Stimulated activated naive CD4-positive, alpha-beta T cell (primary cell): ENCODE data around the gene NOX4.

Source experiments
- DNase-seq, 6 experiments: peaks; one replicate each; lab custom pipeline; 2025; lab: John Stamatoyannopoulos, UW

The NOX4 gene

DNA sequence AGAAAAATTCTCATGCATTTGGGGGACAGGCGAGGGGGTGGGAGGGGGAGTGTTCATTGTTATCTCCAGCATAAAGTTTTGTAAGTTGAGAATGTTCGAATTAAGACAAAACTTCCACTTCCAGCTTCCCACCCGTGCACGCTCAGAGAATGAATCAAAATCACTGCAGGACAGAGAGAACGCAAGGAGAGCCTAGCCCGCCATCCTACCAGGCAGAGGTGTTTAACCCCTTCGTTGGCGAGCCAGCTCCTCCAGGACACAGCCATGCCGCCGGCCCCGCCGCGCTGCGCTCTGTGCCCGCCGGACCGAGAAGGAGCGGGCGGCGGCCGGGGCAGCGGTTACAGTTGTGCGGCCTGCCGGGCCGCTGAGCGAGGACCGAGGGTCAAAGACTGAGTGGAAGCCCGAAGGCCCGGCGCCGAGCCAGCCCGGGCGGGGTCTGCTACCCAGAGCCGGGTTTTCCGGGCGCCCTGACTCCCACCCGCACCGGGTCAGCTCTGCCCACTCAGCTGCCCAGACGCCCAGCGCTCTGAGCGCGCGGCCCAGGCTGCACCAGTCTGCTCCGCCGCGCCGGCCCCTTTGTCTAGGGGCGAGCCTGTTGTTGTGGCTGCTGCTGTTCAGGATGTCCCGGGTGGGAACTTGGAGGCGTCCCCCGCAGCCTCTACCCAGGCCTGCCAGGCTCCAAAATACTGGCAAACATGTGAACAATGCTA lies at the start of gene NOX4:
TSS of gene NOX4 (minus strand) at position 395 of the 710 bp plus-strand sequence. CDS start at position 266, 129 bp downstream.
- DNase-seq = no peak

DNA sequence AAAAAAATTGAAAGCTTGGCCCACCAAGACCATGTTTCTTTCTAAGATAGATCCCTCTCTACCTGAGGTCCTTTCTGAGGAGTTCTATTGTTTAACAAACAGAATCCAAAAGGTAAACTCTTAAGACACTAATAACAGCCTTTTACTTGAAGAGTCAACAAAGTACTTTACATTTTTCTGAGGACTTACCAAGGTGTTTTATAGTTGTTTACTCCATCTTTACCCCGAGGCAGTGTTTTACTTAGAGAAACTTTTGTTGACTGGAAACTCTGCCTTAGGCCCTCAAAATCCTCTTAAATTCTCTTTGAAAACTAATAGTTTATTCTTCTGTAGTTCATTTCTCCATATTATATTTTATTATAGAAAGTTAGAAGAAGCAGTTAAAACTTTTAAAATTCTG lies 49.7 kb upstream of the NOX4 start:
- DNase-seq = no peak

DNA sequence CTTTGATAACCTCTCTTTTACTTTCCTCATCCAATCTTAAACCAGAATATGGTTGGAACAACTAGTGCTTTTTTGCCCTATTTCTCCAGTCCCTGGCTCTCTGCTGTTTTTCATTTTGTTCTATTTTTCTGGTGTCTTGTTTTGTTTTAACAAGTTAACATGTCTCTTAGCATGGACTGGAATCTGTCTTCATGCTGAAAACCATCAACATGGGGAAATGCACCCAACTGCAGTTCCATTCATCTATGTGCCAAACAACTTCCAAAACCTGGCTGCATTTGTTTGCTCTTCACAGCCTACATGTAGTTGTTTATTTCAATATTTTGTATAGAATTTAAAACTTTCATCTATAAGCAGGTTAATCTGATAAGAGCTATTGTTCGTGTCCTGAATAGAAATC lies 46.8 kb upstream of the NOX4 start:
- DNase-seq = no peak

DNA sequence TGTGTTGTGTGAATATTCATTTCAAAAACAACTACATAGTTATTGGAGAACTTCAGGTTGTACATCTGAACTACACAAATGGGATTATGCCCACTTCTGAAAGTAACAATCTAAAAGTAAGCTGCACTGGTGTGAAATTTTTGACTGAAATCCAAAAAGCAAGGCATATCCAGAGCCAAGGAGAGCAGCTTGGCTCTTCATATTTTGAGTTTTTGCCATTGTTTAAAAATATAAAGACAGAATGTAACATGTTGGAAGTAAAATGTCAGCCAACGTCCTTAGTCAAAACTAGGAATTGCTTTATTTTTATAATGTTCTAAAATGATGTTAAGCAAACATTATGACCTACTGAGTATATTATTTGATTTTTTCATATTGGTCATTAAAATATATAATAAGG lies 45.8 kb upstream of the NOX4 start:
- no peak for DNase-seq

DNA sequence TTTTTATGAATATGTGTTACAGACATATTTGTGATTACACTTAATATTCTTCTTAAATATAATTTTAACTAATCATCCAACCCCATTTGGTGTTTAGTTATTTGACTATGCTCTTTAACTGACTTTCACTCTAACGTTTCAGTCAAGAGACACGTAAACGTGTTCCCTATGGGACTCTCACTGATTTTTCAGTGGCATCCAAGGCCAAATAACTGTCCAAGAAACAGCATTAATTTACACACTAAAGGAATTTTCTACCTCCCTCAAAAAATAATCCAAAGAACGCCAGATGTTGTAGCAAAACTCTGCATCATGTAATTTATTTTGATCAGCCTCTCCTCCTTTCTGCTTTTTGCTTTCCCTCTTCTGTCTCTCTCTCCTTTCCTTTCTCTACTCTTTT lies 44.0 kb upstream of the NOX4 start:
- no peak for DNase-seq

DNA sequence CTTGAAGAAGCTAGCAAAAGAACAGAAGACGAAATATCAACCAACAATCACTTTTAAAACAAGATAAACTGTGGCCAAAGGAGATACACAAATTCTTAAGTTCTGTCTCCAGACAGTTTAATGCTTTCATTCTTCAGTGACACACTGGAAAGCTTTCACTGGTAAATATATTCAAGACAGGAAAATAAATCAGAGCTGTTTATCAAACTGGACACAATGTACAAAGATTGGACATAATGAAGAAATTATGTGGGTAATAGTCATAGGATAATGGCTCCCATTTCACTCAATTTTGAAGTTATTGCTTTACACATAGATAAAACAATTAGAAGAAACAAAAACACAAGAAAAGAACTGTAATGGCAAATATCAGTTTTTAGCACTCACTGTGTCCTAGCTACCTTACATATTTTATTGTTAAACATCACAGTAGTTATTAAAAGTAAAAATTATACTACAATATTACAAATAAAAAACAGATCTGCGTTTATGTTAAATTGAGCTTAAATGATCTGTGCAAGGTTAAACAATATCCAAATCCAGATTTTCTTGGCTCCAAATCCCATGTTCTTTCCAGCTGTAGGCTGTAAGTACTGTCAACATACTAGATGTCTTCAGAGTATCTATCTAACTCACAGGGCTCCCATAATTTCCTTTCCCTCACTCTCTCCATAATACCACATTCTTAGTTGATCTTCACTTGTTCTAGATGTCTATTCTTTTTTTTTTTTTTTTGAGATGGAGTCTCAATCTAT lies 38.6 kb upstream of the NOX4 start:
- DNase-seq = no peak

DNA sequence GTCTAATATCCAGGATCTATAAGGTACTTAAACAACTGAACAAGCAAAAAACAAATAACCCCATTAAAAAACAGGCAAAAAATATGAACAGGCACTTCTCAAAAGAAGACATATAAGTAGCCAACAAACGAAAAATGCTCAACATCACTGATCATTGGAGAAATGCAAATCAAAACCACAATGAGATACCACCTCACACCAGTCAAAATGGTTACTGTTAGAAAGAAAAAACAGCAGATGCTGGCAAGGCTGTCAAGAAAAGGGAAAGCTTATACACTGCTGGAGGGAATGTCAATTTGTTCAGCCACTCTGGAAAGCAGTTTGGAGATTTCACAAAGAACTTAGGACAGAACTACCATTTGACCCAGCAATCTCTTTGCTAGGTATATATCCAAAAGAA lies 30.6 kb upstream of the NOX4 start:
- DNase-seq = no peak

DNA sequence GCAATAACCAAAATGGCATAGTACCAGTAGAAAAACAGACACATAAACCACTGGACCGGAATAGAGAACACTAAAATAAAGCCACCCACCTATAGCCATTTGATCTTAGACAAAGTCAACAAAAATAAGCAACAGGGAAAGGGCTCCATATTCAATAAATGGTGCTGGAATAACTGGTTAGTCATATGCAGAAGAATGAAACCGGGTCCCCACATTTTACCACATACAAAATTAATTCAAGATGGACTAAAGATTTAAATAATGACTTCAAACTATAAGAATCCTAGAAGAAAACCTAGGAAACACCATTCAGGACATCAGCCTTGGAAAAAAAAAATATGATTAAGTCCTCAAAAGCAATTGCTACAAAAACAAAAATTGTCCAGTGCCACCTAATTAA lies 30.1 kb upstream of the NOX4 start:
- no peak for DNase-seq

DNA sequence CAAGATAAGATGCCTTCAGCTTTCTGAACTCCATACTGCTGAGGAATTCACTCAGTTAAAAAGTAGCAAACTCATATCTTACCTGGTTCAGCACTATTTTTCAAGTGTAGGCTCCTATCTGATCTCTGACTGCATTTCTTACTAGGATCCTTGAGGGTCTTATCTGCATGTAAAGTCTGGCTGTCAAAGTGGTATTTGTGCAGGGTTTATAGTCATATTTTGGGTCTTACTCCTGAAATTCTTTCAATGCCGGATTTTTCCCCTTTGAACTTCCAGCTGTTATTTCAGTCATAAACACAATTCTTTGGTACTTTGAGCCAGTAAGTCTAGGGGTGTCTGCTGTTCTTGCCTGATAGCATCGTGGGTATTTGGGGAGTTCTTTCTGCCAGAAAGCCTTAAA lies 25.3 kb upstream of the NOX4 start:
- DNase-seq = no peak

DNA sequence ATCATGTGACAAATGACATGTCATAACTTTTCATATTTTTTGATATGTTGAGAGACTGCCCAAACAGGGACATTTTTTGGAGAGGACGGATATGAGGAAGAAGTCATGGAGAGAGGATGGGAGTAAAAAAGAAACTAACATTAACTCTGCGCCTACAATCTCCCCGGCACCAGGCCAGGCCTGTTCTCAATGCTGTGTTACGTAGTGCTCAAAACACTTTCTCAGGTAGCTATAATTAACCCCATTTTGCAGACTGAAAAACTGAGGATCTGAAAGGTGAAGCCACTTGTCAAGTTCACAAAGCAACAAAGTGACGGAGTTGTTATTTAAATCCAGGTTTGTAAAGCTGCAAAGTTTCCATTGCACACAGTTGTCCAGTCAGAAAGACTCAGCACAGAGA lies 17.4 kb upstream of the NOX4 start:
- no peak for DNase-seq

DNA sequence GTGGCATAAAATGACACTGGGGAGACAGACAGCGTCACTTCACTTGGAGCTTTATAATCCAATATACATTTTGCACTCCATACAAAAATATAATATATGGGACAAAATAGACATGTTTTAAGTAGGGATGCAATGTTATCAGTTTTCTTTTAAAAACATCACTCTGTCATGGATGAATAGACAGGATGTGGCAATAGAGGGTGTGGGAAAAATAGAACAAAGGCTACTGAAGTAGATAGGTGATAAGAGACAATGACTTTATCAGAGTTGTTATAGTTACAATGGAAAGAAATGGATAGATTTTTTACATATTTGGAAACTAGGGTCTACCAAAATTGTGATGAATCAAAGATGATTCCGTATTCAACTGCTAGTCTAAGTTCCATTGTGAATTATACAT lies 13.1 kb upstream of the NOX4 start:
- DNase-seq = no peak

DNA sequence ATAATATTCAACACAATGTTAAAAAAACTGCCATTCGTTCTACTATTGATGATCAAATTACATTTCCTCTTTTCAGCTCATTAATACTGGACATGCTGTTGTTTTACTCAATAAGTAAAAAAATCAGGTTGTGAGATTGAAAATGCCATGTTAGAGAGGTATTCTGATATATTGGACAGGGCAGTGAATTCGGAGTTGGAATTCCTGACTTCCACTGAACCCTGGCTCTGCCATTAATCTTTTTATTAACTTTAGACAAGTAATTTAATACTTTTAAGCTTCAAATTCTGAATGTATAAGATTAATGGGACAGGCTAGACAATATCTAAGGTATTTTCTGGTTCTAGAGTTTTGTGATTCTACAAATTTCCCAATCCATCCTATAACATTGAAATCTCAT lies 12.2 kb upstream of the NOX4 start:
- DNase-seq = no peak

DNA sequence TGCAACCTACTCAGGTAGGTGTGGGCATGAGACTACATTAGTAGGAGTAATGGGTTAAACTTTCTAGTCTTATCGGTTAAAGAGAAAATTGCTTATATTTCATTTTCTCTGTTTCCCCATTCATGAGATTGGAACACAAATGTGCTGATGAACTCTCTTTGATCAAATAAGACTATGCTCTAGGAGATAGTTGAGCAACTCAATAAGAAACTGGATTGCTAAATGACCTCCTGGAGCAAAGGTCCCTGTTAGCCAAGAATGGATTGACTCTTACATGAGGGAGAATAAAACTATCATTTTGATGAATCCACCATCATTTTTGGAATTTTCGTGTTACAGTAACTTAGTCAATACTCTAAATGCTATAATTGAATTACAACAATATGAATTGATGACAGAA lies 11.1 kb upstream of the NOX4 start:
- DNase-seq = no peak

DNA sequence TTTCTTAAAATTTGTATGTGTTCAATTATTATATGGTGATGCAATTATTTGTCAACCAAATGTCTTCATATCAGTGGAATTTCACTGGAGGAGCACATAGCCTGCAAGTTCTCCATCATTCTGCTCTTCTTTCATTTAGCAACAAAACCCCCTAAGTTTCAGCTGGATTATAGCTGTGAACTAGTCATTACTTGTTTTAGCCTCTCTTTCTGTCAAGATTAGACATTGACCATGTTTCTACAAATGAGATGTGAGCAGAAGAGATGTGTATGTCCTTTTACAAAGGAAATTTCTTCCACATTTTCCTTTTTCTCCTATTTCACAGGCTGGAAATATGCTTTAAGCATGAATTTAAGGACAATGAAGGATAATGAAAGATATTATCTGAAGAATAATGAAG lies 9.2 kb upstream of the NOX4 start:
- no peak for DNase-seq

DNA sequence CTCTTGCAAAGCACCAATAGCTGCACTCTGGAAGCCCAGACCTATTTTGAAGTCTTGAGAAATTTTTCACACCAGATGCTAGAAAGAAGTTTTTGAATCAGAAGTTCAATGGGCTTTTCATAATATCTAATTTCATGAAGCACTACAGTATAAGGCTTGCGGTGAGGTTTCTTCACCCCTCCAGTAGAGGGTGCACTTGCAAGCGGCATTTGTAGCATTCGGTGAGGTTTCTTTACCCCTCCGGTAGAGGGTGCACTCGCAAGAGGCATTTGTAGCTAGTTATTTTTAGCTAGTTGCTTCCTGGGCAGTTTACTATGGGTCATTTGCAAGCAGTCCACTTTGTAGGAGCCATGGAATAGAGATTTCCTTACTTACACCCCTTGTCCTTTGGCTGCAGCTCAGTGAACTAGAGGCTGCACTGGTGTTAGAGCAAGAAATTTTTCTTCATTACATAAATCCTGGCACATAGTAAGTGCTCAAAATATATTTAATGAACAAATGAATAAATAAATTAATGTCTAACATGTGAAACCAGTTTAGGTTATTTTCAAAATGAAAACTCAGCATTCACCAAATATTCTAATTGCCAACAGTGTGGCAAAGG lies 7.8 kb upstream of the NOX4 start:
- no peak for DNase-seq

DNA sequence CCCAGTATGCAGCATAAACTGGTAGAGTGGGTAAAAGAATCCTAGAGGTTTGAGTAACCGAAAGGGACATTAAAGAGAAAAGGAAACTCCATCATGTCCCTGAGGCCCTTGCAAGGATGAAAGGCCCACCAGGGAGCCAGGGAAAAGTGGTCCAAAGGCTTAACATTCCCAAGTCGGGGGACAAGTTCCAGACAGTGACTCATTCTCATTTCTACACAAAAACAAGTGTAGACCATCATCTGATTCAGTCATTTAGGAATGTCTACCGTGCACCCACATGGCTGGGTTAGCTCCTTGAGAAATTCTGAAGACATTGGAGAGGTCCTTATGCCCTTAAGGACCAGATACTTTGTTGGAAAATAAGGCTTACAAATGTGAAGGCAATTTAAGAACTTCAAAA lies 4.8 kb upstream of the NOX4 start:
- no peak for DNase-seq

DNA sequence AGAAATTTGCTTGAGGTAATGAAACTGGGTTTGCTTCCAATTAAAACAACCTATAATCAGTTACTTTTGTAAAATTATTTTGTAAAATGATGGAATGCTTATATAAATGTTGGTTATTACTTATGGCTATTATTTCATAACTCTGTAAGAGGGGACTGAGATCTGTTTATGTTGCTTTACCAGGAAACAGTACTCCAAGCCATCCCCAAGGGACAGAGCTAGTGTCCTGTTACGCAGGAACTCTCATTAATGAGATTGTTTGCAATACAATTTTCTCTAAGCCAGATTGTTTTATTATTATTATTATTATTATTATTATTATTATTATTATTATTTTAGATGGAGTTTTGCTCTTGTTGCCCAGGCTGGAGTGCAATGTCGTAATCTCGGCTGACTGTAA lies 2.3 kb upstream of the NOX4 start:
- DNase-seq = no peak

DNA sequence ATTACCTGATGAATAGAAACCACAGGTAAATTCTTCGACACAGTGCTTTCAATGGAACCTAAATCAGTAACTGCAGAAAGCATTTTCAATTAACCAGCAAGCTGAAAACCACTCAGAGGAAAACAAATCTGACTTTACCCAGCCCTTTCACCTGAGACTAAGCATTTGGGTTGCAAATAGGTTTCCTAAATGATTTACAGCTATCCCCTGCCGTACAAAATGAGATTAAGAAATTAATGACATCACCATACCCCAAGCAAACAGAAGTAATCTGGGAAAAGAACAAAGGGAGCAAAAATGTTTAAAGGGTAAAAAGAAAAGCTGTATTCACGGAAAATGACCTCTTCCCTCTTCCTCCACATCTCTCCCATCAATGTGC lies 584 bp downstream of the NOX4 start:
- DNase-seq = no peak

DNA sequence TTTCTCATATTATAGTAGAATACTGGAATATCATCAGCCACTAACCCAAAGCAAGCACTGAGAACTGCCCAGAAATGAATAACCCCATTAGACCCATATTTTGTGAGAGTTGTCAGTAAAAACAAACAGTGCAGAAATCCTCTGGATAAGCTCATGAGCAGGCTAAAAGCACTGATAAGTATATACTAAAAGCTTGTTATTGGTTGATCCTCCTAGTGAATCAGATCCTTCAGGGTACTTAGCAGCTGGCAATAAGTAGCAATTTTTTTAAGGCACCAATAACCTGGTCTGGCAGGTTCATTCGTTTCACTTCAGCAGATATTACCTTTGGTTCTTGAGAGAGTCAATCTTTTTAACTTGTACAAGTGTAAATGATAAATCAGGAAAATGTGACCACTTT lies 1.2 kb downstream of the NOX4 start:
- no peak for DNase-seq

DNA sequence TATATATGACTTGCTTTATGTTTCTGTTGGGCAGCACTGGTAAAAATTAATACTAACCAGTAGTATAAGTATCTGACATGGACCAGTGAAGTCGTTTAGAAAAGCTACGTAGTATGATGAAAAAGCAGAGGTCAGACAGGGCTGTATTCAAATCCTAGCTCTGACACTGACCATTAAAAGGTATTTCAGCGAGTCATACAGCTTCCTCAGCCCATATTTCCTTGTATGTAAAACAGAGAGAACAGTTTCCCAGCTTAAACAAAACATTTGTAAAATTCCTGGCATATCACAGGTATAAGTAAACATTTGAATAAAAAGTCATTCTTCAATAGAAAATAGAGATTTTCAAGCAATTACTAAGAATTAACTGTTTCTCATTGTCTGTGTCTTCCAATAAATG lies 4.2 kb downstream of the NOX4 start:
- no peak for DNase-seq

DNA sequence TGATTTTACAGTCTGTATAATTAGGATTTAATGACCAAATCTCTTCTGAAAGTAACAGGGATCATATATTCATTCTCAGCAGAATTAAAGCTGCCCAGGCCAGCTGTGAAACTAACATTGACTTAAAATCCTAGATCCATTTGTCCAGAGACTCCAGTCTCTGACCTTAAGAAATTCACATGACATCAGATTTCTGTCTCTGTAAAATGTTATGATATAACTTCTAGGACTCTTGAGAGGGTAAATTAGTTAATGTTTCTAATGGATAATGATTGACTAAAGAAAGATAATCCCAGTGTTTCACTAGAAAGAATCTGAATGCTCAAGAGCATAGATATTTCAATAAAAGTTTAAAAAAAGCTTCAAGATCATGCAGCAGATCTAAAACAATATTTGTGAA lies 6.3 kb downstream of the NOX4 start:
- DNase-seq = no peak

DNA sequence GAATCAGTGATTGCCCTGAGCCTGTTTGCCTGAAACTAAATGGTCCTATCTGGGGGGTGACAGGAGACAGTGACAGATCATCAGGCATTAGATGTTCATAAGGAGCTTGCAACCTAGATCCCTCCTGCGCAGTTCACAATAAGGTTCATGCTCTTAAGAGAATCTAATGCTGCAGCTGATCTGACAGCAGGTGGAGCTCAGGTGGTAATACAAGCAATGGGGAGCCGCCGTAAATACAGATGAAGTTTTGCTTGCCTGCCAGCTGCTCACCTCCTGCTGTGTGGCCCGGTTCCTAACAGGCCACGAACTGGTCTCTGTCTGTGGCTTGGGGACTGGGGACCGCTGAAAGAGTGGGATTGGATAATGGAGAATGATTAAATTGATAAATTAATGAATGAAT lies 14.0 kb downstream of the NOX4 start:
- no peak for DNase-seq

DNA sequence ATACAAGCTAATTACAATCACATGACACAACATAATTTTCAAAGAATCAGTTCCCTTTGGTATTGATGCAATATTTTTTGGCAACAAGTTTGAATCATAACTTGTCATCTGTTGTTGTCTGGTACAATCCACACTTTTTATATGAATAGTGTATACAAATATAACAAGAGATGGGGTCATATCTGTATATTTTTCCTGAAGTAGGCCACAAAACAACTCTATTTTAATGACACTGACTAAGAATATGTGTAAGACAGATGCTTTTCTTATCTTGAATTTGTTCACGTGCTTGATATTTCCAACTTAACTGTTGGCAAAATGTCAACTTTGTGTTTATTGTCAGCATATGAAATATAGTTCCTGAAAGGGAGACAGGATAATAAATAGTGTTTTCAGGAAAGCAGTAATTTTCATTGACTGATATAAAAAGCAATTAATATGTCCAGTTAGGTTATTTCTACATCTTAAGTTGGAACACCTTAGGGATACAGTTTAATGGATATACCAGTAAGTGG lies 27.9 kb downstream of the NOX4 start:
- no peak for DNase-seq
